ENCODE measurements around the gene CNTNAP2.

CNTNAP2 gene

GRCh38 chr7:148458263-148458662 is 2341.7 kb downstream of the CNTNAP2 start:
- Histone ChIP-seq H3K36me3 (ENCODE audit: control insufficient read depth in 2 of 2, insufficient read depth in 1 of 2, low read length in 2 of 2) (no peaks in the 10 kb centered on the region), H3K27ac (ENCODE audit: extremely low read depth, low read depth, low read length) (no peak overlapping the region), H3K9me3 (ENCODE audit: control insufficient read depth, insufficient read depth, low read depth, low read length) (no peaks in the 10 kb centered on the region), H3K4me3 (ENCODE audit: low read depth, low read length) (no peak overlapping the region), H3K4me1 (ENCODE audit: control insufficient read depth, insufficient read depth, low read length) (no peaks in the 10 kb centered on the region)
- ChIA-PET CTCF (interaction anchor here (0.6 to 2.8 kb wide), 3 partner anchors 67 to 196 kb away, joined by 3 to 9 read pairs (median 3); no protein-coding TSS in a partner anchor), POLR2A (no interaction called here)
- TF ChIP-seq ZNF558 (tag by site-specific recombination; IDR thresholded peaks at IDR 0.05): no peak
- TF ChIP-seq GLI4 (tag by site-specific recombination; IDR thresholded peaks at IDR 0.05): no peak

- no peaks in the 10 kb centered on the region for H3K36me3 ChIP-seq (ENCODE audit: control insufficient read depth in 2 of 2, insufficient read depth in 1 of 2, low read length in 2 of 2)
- H3K4me1 ChIP-seq (ENCODE audit: control insufficient read depth, insufficient read depth, low read length): no peaks in the 10 kb centered on the region
- no peaks in the 10 kb centered on the region for H3K9me3 ChIP-seq (ENCODE audit: control insufficient read depth, insufficient read depth, low read depth, low read length)
- POLR2A ChIA-PET: interaction anchor here (0.8 kb wide), 1 partner anchor 1758 kb away, joined by 3 read pairs; no protein-coding TSS in a partner anchor
- CTCF ChIA-PET: interaction anchor here (1.2 kb wide), 1 partner anchor 197 kb away, joined by 3 read pairs; no protein-coding TSS in a partner anchor
- no peak overlapping the region for H3K27ac ChIP-seq (ENCODE audit: extremely low read depth, low read depth, low read length)
- no peak overlapping the region for H3K4me3 ChIP-seq (ENCODE audit: low read depth, low read length)
- TF ChIP-seq ZNF707 (tag by site-specific recombination; IDR thresholded peaks at IDR 0.05) (peak; percentile 18; the same call in 1 of the 2 replicates), BCL6B (tag by site-specific recombination; IDR thresholded peaks at IDR 0.05) (no peak), EGR2 (tag by site-specific recombination; IDR thresholded peaks at IDR 0.05; ENCODE audit: low read depth) (no peak), SALL2 (tag by site-specific recombination; IDR thresholded peaks at IDR 0.05; ENCODE audit: borderline replicate concordance) (0 out of 2 replicates have a peak, but pooled peaks have one; percentile 50), ZFP3 (tag by site-specific recombination; IDR thresholded peaks at IDR 0.05; ENCODE audit: low read depth) (no peak), ZNF391 (tag by site-specific recombination; IDR thresholded peaks at IDR 0.05; ENCODE audit: borderline replicate concordance, low read depth) (no peak), ZNF362 (tag by site-specific recombination; IDR thresholded peaks at IDR 0.05) (no peak), ZBTB11 (tag by site-specific recombination; conservative IDR thresholded peaks at IDR 0.05; ENCODE audit: low read depth) (no peak), PRDM10 (tag by site-specific recombination; IDR thresholded peaks at IDR 0.05) (no peak), ZNF670 (tag by site-specific recombination; IDR thresholded peaks at IDR 0.05; ENCODE audit: low read depth) (no peak), ZNF146 (tag by site-specific recombination; IDR thresholded peaks at IDR 0.05) (no peak), ZNF776 (tag by site-specific recombination; IDR thresholded peaks at IDR 0.05; ENCODE audit: borderline replicate concordance) (0 out of 2 replicates have a peak, but pooled peaks have one; percentile 19), ZSCAN30 (tag by site-specific recombination; IDR thresholded peaks at IDR 0.05) (no peak), KLF1 (tag by site-specific recombination; IDR thresholded peaks at IDR 0.05) (no peak), ZNF239 (tag by site-specific recombination; IDR thresholded peaks at IDR 0.05) (no peak), ZNF571 (tag by site-specific recombination; IDR thresholded peaks at IDR 0.05) (0 out of 2 replicates have a peak, but pooled peaks have one; percentile 68), ZNF18 (tag by site-specific recombination; IDR thresholded peaks at IDR 0.05) (peak; percentile 22; the same call in 1 of the 2 replicates), ZNF341 (tag by site-specific recombination; IDR thresholded peaks at IDR 0.05; ENCODE audit: low read depth) (no peak), ZNF266 (tag by site-specific recombination; IDR thresholded peaks at IDR 0.05; ENCODE audit: low read depth) (no peak)
These were observed 2345.0 kb downstream of the CNTNAP2 start for GRCh38 chr7:148461392-148462179.
